ENCODE measurements around the gene COX5A.

DNA sequence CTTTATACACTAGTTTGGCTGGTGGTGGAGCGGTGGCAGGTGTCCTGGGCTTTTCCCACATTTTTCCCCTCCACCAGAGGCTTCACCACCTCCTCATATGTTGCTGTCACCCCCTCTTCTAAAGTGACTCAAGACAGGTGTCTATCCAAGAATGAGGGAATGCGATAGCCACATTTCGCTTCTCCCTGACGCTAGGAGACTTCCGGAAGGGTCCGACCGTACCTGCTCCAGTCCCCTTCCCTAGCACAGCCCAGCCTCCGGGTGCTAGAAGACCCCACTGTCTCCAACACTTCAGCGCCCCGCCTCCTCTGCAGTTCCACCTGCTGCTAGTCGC, 65.2 kb downstream of the COX5A start:
- TF ChIP-seq, protein P1, sequence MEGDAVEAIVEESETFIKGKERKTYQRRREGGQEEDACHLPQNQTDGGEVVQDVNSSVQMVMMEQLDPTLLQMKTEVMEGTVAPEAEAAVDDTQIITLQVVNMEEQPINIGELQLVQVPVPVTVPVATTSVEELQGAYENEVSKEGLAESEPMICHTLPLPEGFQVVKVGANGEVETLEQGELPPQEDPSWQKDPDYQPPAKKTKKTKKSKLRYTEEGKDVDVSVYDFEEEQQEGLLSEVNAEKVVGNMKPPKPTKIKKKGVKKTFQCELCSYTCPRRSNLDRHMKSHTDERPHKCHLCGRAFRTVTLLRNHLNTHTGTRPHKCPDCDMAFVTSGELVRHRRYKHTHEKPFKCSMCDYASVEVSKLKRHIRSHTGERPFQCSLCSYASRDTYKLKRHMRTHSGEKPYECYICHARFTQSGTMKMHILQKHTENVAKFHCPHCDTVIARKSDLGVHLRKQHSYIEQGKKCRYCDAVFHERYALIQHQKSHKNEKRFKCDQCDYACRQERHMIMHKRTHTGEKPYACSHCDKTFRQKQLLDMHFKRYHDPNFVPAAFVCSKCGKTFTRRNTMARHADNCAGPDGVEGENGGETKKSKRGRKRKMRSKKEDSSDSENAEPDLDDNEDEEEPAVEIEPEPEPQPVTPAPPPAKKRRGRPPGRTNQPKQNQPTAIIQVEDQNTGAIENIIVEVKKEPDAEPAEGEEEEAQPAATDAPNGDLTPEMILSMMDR (conservative IDR thresholded peaks at IDR 0.05; ENCODE audit: low read depth in 2 of 2) = no peak
- TF ChIP-seq, protein P2, sequence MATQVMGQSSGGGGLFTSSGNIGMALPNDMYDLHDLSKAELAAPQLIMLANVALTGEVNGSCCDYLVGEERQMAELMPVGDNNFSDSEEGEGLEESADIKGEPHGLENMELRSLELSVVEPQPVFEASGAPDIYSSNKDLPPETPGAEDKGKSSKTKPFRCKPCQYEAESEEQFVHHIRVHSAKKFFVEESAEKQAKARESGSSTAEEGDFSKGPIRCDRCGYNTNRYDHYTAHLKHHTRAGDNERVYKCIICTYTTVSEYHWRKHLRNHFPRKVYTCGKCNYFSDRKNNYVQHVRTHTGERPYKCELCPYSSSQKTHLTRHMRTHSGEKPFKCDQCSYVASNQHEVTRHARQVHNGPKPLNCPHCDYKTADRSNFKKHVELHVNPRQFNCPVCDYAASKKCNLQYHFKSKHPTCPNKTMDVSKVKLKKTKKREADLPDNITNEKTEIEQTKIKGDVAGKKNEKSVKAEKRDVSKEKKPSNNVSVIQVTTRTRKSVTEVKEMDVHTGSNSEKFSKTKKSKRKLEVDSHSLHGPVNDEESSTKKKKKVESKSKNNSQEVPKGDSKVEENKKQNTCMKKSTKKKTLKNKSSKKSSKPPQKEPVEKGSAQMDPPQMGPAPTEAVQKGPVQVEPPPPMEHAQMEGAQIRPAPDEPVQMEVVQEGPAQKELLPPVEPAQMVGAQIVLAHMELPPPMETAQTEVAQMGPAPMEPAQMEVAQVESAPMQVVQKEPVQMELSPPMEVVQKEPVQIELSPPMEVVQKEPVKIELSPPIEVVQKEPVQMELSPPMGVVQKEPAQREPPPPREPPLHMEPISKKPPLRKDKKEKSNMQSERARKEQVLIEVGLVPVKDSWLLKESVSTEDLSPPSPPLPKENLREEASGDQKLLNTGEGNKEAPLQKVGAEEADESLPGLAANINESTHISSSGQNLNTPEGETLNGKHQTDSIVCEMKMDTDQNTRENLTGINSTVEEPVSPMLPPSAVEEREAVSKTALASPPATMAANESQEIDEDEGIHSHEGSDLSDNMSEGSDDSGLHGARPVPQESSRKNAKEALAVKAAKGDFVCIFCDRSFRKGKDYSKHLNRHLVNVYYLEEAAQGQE (IDR thresholded peaks at IDR 0.05; ENCODE audit: unreplicated experiment) = no peak
- no peak for TF ChIP-seq EZH2 (IDR thresholded peaks at IDR 0.05; ENCODE audit: low read depth, unreplicated experiment)
- TF ChIP-seq JUNB (IDR thresholded peaks at IDR 0.05; ENCODE audit: unreplicated experiment) = no peak
- no peak for TF ChIP-seq NANOG (IDR thresholded peaks at IDR 0.05; ENCODE audit: borderline replicate concordance)
- no peak for TF ChIP-seq POLR2AphosphoS5 (IDR thresholded peaks at IDR 0.05; ENCODE audit: low read depth)
- no peak for TF ChIP-seq STAT1 (IDR thresholded peaks at IDR 0.05; ENCODE audit: unreplicated experiment)
- no peak for TF ChIP-seq EZH2phosphoT487 (IDR thresholded peaks at IDR 0.05; ENCODE audit: unreplicated experiment)
- TF ChIP-seq, protein P3, sequence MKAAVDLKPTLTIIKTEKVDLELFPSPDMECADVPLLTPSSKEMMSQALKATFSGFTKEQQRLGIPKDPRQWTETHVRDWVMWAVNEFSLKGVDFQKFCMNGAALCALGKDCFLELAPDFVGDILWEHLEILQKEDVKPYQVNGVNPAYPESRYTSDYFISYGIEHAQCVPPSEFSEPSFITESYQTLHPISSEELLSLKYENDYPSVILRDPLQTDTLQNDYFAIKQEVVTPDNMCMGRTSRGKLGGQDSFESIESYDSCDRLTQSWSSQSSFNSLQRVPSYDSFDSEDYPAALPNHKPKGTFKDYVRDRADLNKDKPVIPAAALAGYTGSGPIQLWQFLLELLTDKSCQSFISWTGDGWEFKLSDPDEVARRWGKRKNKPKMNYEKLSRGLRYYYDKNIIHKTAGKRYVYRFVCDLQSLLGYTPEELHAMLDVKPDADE (IDR thresholded peaks at IDR 0.05) = no peak
- TF ChIP-seq CREB1 (CRISPR knock-in tag; IDR thresholded peaks at IDR 0.05; ENCODE audit: low read depth) = no peak
- no peak for TF ChIP-seq ZNF331 (CRISPR knock-in tag; IDR thresholded peaks at IDR 0.05; ENCODE audit: low read depth)
- no peak for TF ChIP-seq ZNF114 (CRISPR knock-in tag; IDR thresholded peaks at IDR 0.05)
- TF ChIP-seq, protein P4, sequence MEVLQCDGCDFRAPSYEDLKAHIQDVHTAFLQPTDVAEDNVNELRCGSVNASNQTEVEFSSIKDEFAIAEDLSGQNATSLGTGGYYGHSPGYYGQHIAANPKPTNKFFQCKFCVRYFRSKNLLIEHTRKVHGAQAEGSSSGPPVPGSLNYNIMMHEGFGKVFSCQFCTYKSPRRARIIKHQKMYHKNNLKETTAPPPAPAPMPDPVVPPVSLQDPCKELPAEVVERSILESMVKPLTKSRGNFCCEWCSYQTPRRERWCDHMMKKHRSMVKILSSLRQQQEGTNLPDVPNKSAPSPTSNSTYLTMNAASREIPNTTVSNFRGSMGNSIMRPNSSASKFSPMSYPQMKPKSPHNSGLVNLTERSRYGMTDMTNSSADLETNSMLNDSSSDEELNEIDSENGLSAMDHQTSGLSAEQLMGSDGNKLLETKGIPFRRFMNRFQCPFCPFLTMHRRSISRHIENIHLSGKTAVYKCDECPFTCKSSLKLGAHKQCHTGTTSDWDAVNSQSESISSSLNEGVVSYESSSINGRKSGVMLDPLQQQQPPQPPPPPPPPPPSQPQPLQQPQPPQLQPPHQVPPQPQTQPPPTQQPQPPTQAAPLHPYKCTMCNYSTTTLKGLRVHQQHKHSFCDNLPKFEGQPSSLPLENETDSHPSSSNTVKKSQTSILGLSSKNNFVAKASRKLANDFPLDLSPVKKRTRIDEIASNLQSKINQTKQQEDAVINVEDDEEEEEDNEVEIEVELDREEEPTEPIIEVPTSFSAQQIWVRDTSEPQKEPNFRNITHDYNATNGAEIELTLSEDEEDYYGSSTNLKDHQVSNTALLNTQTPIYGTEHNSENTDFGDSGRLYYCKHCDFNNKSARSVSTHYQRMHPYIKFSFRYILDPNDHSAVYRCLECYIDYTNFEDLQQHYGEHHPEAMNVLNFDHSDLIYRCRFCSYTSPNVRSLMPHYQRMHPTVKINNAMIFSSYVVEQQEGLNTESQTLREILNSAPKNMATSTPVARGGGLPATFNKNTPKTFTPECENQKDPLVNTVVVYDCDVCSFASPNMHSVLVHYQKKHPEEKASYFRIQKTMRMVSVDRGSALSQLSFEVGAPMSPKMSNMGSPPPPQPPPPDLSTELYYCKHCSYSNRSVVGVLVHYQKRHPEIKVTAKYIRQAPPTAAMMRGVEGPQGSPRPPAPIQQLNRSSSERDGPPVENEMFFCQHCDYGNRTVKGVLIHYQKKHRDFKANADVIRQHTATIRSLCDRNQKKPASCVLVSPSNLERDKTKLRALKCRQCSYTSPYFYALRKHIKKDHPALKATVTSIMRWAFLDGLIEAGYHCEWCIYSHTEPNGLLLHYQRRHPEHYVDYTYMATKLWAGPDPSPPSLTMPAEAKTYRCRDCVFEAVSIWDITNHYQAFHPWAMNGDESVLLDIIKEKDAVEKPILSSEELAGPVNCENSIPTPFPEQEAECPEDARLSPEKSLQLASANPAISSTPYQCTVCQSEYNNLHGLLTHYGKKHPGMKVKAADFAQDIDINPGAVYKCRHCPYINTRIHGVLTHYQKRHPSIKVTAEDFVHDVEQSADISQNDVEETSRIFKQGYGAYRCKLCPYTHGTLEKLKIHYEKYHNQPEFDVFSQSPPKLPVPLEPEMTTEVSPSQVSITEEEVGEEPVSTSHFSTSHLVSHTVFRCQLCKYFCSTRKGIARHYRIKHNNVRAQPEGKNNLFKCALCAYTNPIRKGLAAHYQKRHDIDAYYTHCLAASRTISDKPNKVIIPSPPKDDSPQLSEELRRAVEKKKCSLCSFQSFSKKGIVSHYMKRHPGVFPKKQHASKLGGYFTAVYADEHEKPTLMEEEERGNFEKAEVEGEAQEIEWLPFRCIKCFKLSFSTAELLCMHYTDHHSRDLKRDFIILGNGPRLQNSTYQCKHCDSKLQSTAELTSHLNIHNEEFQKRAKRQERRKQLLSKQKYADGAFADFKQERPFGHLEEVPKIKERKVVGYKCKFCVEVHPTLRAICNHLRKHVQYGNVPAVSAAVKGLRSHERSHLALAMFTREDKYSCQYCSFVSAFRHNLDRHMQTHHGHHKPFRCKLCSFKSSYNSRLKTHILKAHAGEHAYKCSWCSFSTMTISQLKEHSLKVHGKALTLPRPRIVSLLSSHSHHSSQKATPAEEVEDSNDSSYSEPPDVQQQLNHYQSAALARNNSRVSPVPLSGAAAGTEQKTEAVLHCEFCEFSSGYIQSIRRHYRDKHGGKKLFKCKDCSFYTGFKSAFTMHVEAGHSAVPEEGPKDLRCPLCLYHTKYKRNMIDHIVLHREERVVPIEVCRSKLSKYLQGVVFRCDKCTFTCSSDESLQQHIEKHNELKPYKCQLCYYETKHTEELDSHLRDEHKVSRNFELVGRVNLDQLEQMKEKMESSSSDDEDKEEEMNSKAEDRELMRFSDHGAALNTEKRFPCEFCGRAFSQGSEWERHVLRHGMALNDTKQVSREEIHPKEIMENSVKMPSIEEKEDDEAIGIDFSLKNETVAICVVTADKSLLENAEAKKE (CRISPR knock-in tag; IDR thresholded peaks at IDR 0.05) = no peak
